ENCODE data around the gene KLF11.

The KLF11 gene

GRCh38 chr2:10016001-10016801 lies 27.1 kb upstream of the KLF11 start:
- no peak for TF ChIP-seq REST (IDR thresholded peaks at IDR 0.05; ENCODE audit: low read depth)
- TF ChIP-seq ZBTB7A (IDR thresholded peaks at IDR 0.05; ENCODE audit: low read depth): no peak
- TF ChIP-seq RAD21 (IDR thresholded peaks at IDR 0.05; ENCODE audit: low read depth): no peak
- TF ChIP-seq MAX (IDR thresholded peaks at IDR 0.05): no peak
- TF ChIP-seq EGR1 (IDR thresholded peaks at IDR 0.05): no peak
- no peak for TF ChIP-seq NFIC (IDR thresholded peaks at IDR 0.05)
- no peak for TF ChIP-seq USF1 (IDR thresholded peaks at IDR 0.05)
- TF ChIP-seq TCF12 (IDR thresholded peaks at IDR 0.05; ENCODE audit: low read depth): no peak
- TF ChIP-seq YY1 (IDR thresholded peaks at IDR 0.05; ENCODE audit: low read depth): no peak
- TF ChIP-seq TEAD4 (IDR thresholded peaks at IDR 0.05): no peak
- TF ChIP-seq EP300 (IDR thresholded peaks at IDR 0.05; ENCODE audit: borderline replicate concordance): no peak
- no peak for TF ChIP-seq CEBPB (IDR thresholded peaks at IDR 0.05)
- TF ChIP-seq FOXM1 (IDR thresholded peaks at IDR 0.05; ENCODE audit: borderline replicate concordance, low read depth): no peak
- no peak for TF ChIP-seq TAF1 (IDR thresholded peaks at IDR 0.05; ENCODE audit: low read depth)
- TF ChIP-seq CREB1 (IDR thresholded peaks at IDR 0.05; ENCODE audit: low read depth): no peak

GRCh38 chr2:10016802-10017258 lies 26.5 kb upstream of the KLF11 start:
- TF ChIP-seq ZBTB7A (IDR thresholded peaks at IDR 0.05; ENCODE audit: low read depth): no peak

- no peak for TF ChIP-seq MAX (IDR thresholded peaks at IDR 0.05)
- no peak for TF ChIP-seq EGR1 (IDR thresholded peaks at IDR 0.05)
- TF ChIP-seq CREB1 (IDR thresholded peaks at IDR 0.05; ENCODE audit: low read depth): no peak
- no peak for TF ChIP-seq NFIC (IDR thresholded peaks at IDR 0.05)
- no peak for TF ChIP-seq REST (IDR thresholded peaks at IDR 0.05; ENCODE audit: low read depth)
- TF ChIP-seq ZBTB7A (IDR thresholded peaks at IDR 0.05; ENCODE audit: low read depth): no peak
- TF ChIP-seq CEBPB (IDR thresholded peaks at IDR 0.05): no peak
- no peak for TF ChIP-seq TAF1 (IDR thresholded peaks at IDR 0.05; ENCODE audit: low read depth)
- no peak for TF ChIP-seq YY1 (IDR thresholded peaks at IDR 0.05; ENCODE audit: low read depth)
- no peak for TF ChIP-seq TCF12 (IDR thresholded peaks at IDR 0.05; ENCODE audit: low read depth)
- TF ChIP-seq USF1 (IDR thresholded peaks at IDR 0.05): no peak
- TF ChIP-seq TEAD4 (IDR thresholded peaks at IDR 0.05): no peak
- no peak for TF ChIP-seq RAD21 (IDR thresholded peaks at IDR 0.05; ENCODE audit: low read depth)
- no peak for TF ChIP-seq FOXM1 (IDR thresholded peaks at IDR 0.05; ENCODE audit: borderline replicate concordance, low read depth)
Measured at GRCh38 chr2:10017313-10017941, 25.9 kb upstream of the KLF11 start.

GRCh38 chr2:10019174-10019573 lies 24.2 kb upstream of the KLF11 start:
- TF ChIP-seq EGR1 (IDR thresholded peaks at IDR 0.05) (no peak), REST (IDR thresholded peaks at IDR 0.05; ENCODE audit: low read depth) (no peak), NFIC (IDR thresholded peaks at IDR 0.05) (no peak)
